Peyer's patch (tissue), 4 donors: ENCODE measurements around the gene MC1R. TPM values are rescaled to one million over a fixed set of nuclear protein-coding genes. Genes with fewer than 3 reads are reported as not detected.

Experiments used
- DNase-seq, 3 donors: peaks; one replicate each; pipeline ENCODE4 v3.0.0-alpha.2; 2017 to 2019
- H3K27ac ChIP-seq, 4 donors: fragments of 200-600 bp; sonication (generic); one replicate each; pipeline ENCODE4 v1.5.1; 2016 to 2019
- H3K27me3 ChIP-seq, 2 donors: fragments of 200-600 bp; sonication (generic); one replicate each; pipeline ENCODE4 v1.5.1; 2019
- H3K36me3 ChIP-seq, 3 donors: fragments of 200-600 bp; sonication (generic); one replicate each; pipeline ENCODE4 v1.5.1; 2016 to 2019
- H3K4me1 ChIP-seq, 4 donors: fragments of 200-600 bp; sonication (generic); one replicate each; pipeline ENCODE4 v1.5.1; 2016 to 2019
- H3K4me3 ChIP-seq, 4 donors: fragments of 200-600 bp; sonication (generic); 1 replicate in 3 of 4; 2 replicates in 1 of 4; pipeline ENCODE4 v1.5.1; 2016 to 2019; ENCODE audit warnings: mild to moderate bottlenecking in 1 of 4
- H3K9me3 ChIP-seq, 4 donors: fragments of 200-600 bp; sonication (generic); one replicate each; pipeline ENCODE4 v1.5.1; 2016 to 2019; ENCODE audit warnings: mild to moderate bottlenecking in 1 of 4
- POLR2A ChIP-seq, 2 donors: fragments of 450-650 bp; IDR thresholded peaks; one replicate each; pipeline ENCODE4 v1.5.1; 2017; ENCODE audit warnings: antibody characterized with exemption in 2 of 2, mild to moderate bottlenecking in 2 of 2, moderate library complexity in 2 of 2
- total RNA-seq, 4 donors: library from RNA; depleted of rRNA; stranded (reverse); fragments of >200 nt; gene quantifications; one replicate each; pipeline ENCODE4 v1.1.0, GENCODE V29; 2016
- TF ChIP-seq, protein P1 (sequence below), 6 experiments: fragments of 450-650 bp in 4 of 6; fragments of 200-600 bp in 2 of 6; sonication (generic) in 1 of 6; IDR thresholded peaks; one replicate each; pipeline ENCODE4 v1.5.1; 2017 to 2019; ENCODE audit warnings: antibody characterized with exemption in 6 of 6, mild to moderate bottlenecking in 3 of 6, moderate library complexity in 1 of 6

MC1R gene
- total RNA-seq, 4 donors from 2014 or later, result 8.3 to 29.2 (median 11.2) TPM

GRCh38 chr16:89949121-89949742, 30.6 kb downstream of the MC1R start:
- peak overlapping the region in 1 of 4 donors; percentile 25 for H3K27ac ChIP-seq
- no peaks in the 10 kb centered on the region for H3K36me3 ChIP-seq
- TF ChIP-seq, protein P1, sequence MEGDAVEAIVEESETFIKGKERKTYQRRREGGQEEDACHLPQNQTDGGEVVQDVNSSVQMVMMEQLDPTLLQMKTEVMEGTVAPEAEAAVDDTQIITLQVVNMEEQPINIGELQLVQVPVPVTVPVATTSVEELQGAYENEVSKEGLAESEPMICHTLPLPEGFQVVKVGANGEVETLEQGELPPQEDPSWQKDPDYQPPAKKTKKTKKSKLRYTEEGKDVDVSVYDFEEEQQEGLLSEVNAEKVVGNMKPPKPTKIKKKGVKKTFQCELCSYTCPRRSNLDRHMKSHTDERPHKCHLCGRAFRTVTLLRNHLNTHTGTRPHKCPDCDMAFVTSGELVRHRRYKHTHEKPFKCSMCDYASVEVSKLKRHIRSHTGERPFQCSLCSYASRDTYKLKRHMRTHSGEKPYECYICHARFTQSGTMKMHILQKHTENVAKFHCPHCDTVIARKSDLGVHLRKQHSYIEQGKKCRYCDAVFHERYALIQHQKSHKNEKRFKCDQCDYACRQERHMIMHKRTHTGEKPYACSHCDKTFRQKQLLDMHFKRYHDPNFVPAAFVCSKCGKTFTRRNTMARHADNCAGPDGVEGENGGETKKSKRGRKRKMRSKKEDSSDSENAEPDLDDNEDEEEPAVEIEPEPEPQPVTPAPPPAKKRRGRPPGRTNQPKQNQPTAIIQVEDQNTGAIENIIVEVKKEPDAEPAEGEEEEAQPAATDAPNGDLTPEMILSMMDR (IDR thresholded peaks at IDR 0.05), result no peak
- TF ChIP-seq POLR2A (IDR thresholded peaks at IDR 0.05), result no peak
- H3K27me3 ChIP-seq, result no peaks in the 10 kb centered on the region
- peak overlapping the region; percentile 48 to 84 (median 67) for H3K4me3 ChIP-seq
- H3K9me3 ChIP-seq, result peaks cover 0 to 7% (median 0%) of the 10 kb centered on the region in 4 donors
- no peak for DNase-seq
- H3K4me1 ChIP-seq, result peaks cover 0 to 29% (median 11%) of the 10 kb centered on the region in 4 donors

GRCh38 chr16:89949756-89950155, 31.1 kb downstream of the MC1R start:
- peak overlapping the region in 3 of 4 donors; percentile 50 to 84 (median 84) for H3K4me3 ChIP-seq
- no peak for TF ChIP-seq POLR2A (IDR thresholded peaks at IDR 0.05)
- TF ChIP-seq, protein P1 (IDR thresholded peaks at IDR 0.05), result no peak
- H3K27ac ChIP-seq, result no peak overlapping the region

GRCh38 chr16:89951509-89951908, 32.8 kb downstream of the MC1R start:
- H3K4me1 ChIP-seq, result peaks cover 0 to 34% (median 11%) of the 10 kb centered on the region in 4 donors
- H3K4me3 ChIP-seq, result no peak overlapping the region
- H3K36me3 ChIP-seq, result no peaks in the 10 kb centered on the region
- TF ChIP-seq, protein P1 (IDR thresholded peaks at IDR 0.05), result no peak
- no peak for TF ChIP-seq POLR2A (IDR thresholded peaks at IDR 0.05)
- H3K9me3 ChIP-seq, result peaks cover 0 to 7% (median 0%) of the 10 kb centered on the region in 4 donors
- no peak overlapping the region for H3K27ac ChIP-seq
- no peaks in the 10 kb centered on the region for H3K27me3 ChIP-seq
- no peak for DNase-seq

More at GRCh38 chr16:89949756-89950155, 31.1 kb downstream of the MC1R start:
- H3K4me1 ChIP-seq, result peaks cover 0 to 34% (median 11%) of the 10 kb centered on the region in 4 donors
- no peaks in the 10 kb centered on the region for H3K36me3 ChIP-seq
- H3K9me3 ChIP-seq, result peaks cover 0 to 7% (median 0%) of the 10 kb centered on the region in 4 donors
- DNase-seq, result no peak
- no peaks in the 10 kb centered on the region for H3K27me3 ChIP-seq

DNA sequence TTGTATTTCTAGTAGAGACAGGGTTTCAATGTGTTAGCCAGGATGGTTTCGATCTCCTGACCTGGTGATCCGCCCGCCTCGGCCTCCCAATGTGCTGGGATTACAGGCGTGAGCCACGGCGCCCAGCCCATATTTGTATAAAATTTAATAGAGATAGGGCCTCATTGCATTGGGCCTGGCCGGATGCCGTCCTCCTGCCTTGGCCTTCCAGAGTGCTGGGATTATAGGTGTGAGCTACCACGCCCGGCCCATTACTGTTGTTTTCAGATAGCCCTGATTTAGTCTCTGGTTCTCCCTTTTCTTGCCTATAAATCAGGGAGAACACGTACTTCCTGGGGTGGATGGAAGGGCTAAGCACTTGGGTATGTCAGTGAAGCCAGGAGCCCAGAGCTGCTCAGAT, 33.4 kb downstream of the MC1R start:
- no peak for DNase-seq

GRCh38 chr16:89952551-89952950, 33.9 kb downstream of the MC1R start:
- DNase-seq, result peak in 1 of 3 donors; percentile 45
- peaks cover 0 to 9% (median 0%) of the 10 kb centered on the region in 3 donors for H3K36me3 ChIP-seq
- no peaks in the 10 kb centered on the region for H3K27me3 ChIP-seq
- H3K4me3 ChIP-seq, result no peak overlapping the region
- peaks cover 0 to 38% (median 10%) of the 10 kb centered on the region in 4 donors for H3K4me1 ChIP-seq
- no peak overlapping the region for H3K27ac ChIP-seq
- peaks cover 0 to 7% (median 0%) of the 10 kb centered on the region in 4 donors for H3K9me3 ChIP-seq
- TF ChIP-seq POLR2A (IDR thresholded peaks at IDR 0.05), result no peak
- TF ChIP-seq, protein P1 (IDR thresholded peaks at IDR 0.05), result no peak

More for the DNA sequence above, 33.4 kb downstream of the MC1R start:
- Histone ChIP-seq H3K4me3 (no peak overlapping the region), H3K27ac (no peak overlapping the region), H3K27me3 (no peaks in the 10 kb centered on the region), H3K36me3 (peaks cover 0 to 5% (median 0%) of the 10 kb centered on the region in 3 donors), H3K4me1 (peaks cover 0 to 40% (median 11%) of the 10 kb centered on the region in 4 donors), H3K9me3 (peaks cover 0 to 7% (median 0%) of the 10 kb centered on the region in 4 donors)
- TF ChIP-seq, protein P1 (IDR thresholded peaks at IDR 0.05), result no peak
- no peak for TF ChIP-seq POLR2A (IDR thresholded peaks at IDR 0.05)
